Loucy (cell line): Measurements from ENCODE around the gene BTG4.

Experiments
- H2AFZ ChIP-seq: fragments of 200-600 bp; sonication (generic); 2 replicates; pipeline ENCODE4 v1.6.0; 2016; ENCODE audit warnings: antibody characterized with exemption, mild to moderate bottlenecking, low read length, moderate library complexity
- H3F3A ChIP-seq: fragments of 200-600 bp; 2 replicates; pipeline ENCODE4 v1.6.0; 2016; ENCODE audit warnings: antibody characterized with exemption, low read depth, mild to moderate bottlenecking
- H3K27me3 ChIP-seq: fragments of 200-600 bp; sonication (generic); 2 replicates; pipeline ENCODE4 v1.6.1; 2014; ENCODE audit warnings: low read length, mild to moderate bottlenecking; ENCODE audit not compliant: insufficient read depth, poor library complexity, severe bottlenecking
- H3K36me3 ChIP-seq: fragments of 200-600 bp; sonication (generic); 2 replicates; pipeline ENCODE4 v1.6.1; 2016; ENCODE audit warnings: low read length; ENCODE audit not compliant: insufficient read depth
- H3K4me1 ChIP-seq: fragments of 200-600 bp; sonication (generic); 2 replicates; pipeline ENCODE4 v1.5.1; 2014; ENCODE audit warnings: low read length, mild to moderate bottlenecking; ENCODE audit not compliant: insufficient read depth, poor library complexity, severe bottlenecking
- H3K4me2 ChIP-seq: fragments of 200-600 bp; sonication (generic); 2 replicates; pipeline ENCODE4 v1.6.0; 2014; ENCODE audit warnings: antibody characterized with exemption, low read length, low read depth, mild to moderate bottlenecking; ENCODE audit not compliant: poor library complexity, severe bottlenecking
- H3K4me3 ChIP-seq: fragments of 200-600 bp; sonication (generic); 2 replicates; pipeline ENCODE4 v1.5.1; 2014; ENCODE audit warnings: low read length, mild to moderate bottlenecking, mixed read lengths; ENCODE audit not compliant: poor library complexity, severe bottlenecking
- H3K79me2 ChIP-seq: fragments of 200-600 bp; sonication (generic); 2 replicates; pipeline ENCODE4 v1.6.1; 2014; ENCODE audit warnings: low read length; ENCODE audit not compliant: insufficient read depth
- H3K9ac ChIP-seq: fragments of 200-600 bp; sonication (generic); 2 replicates; pipeline ENCODE4 v1.6.0; 2014; ENCODE audit warnings: mild to moderate bottlenecking, low read depth, low read length, moderate library complexity; ENCODE audit not compliant: poor library complexity, severe bottlenecking
- H3K9me2 ChIP-seq: fragments of 200-600 bp; sonication (generic); replicated peaks from 2 replicates; pipeline ENCODE4 v1.6.1; 2016; ENCODE audit warnings: low read depth, low read length, mixed read lengths
- H3K9me3 ChIP-seq: fragments of 200-600 bp; sonication (generic); 2 replicates; pipeline ENCODE4 v1.6.1; 2014; ENCODE audit warnings: mild to moderate bottlenecking, antibody characterized with exemption, low read length, low read depth; ENCODE audit not compliant: insufficient read depth
- H4K20me1 ChIP-seq: fragments of 200-600 bp; sonication (generic); 2 replicates; pipeline ENCODE4 v1.6.0; 2014; ENCODE audit warnings: antibody characterized with exemption, low read length, mild to moderate bottlenecking; ENCODE audit not compliant: insufficient read depth, poor library complexity, severe bottlenecking
- EZH2phosphoT487 ChIP-seq: fragments of 200-600 bp; IDR thresholded peaks from 2 replicates; pipeline ENCODE4 v1.6.1; 2018; ENCODE audit warnings: antibody characterized with exemption, mild to moderate bottlenecking, moderate library complexity, borderline replicate concordance
- TF ChIP-seq, protein P1 (sequence below): fragments of 200-600 bp; sonication (generic); conservative IDR thresholded peaks from 2 replicates; pipeline ENCODE4 v1.5.1; 2014; ENCODE audit warnings: mild to moderate bottlenecking, antibody characterized with exemption, low read length

BTG4 gene

DNA sequence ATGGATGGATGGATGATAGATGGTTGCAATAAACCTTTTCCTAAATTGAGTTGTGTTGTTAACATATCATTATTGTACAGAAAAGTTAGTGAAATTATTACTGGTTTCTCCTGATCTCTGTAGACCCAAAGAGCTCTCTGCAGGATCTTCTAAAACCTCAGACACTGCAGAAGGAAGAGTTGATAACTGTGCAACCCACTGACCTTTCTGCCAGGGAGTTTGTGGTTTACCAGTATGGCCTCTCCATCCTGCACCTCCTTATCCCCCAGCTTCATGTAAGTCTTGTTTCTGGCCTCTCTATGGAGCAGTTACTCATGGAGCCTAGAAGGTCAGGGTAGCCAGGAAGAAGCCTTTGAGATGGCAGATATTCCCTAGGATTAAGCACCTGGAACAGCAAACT lies 45.6 kb downstream of the BTG4 start:
- Histone ChIP-seq H3K4me1 (peaks cover 56% of the 10 kb centered on the region), H3K9me2 (no peaks in the 10 kb centered on the region), H3K9me3 (no peaks in the 10 kb centered on the region), H3K27me3 (no peaks in the 10 kb centered on the region), H3K4me2 (peak overlapping the region; percentile 57), H3K36me3 (no peaks in the 10 kb centered on the region), H4K20me1 (no peaks in the 10 kb centered on the region), H3K4me3 (peak overlapping the region; percentile 34), H3K79me2 (no peaks in the 10 kb centered on the region), H2AFZ (no peak overlapping the region), H3F3A (peaks cover 5% of the 10 kb centered on the region; the same call in 1 of the 2 replicates), H3K9ac (peak overlapping the region; percentile 19)
- TF ChIP-seq EZH2phosphoT487 = no peak
- TF ChIP-seq, protein P1, sequence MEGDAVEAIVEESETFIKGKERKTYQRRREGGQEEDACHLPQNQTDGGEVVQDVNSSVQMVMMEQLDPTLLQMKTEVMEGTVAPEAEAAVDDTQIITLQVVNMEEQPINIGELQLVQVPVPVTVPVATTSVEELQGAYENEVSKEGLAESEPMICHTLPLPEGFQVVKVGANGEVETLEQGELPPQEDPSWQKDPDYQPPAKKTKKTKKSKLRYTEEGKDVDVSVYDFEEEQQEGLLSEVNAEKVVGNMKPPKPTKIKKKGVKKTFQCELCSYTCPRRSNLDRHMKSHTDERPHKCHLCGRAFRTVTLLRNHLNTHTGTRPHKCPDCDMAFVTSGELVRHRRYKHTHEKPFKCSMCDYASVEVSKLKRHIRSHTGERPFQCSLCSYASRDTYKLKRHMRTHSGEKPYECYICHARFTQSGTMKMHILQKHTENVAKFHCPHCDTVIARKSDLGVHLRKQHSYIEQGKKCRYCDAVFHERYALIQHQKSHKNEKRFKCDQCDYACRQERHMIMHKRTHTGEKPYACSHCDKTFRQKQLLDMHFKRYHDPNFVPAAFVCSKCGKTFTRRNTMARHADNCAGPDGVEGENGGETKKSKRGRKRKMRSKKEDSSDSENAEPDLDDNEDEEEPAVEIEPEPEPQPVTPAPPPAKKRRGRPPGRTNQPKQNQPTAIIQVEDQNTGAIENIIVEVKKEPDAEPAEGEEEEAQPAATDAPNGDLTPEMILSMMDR = no peak

DNA sequence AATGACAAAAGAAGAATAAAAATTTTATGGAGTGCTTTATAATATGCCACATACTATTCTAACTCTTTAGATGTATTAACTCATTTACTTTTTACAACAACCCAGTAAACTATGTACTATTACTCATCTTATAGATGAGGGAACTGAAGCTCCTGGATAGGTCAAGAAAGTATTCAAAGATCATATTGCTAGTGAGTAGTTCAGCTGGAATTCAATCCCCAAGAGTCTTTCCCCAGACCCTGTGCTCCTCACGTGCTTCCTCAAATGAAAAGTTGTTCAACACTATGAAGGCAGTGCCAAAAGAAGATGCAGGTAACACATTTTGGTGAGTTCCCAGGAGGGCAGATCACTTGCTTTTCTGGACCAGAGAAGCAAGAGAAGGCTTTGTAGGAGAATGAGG lies 46.8 kb downstream of the BTG4 start:
- H3K9ac ChIP-seq = no peak overlapping the region
- peak overlapping the region; percentile 57 for H3K4me2 ChIP-seq
- no peaks in the 10 kb centered on the region for H3K9me3 ChIP-seq
- H3K27me3 ChIP-seq = no peaks in the 10 kb centered on the region
- no peaks in the 10 kb centered on the region for H3K36me3 ChIP-seq
- H3K9me2 ChIP-seq = no peaks in the 10 kb centered on the region
- no peak for TF ChIP-seq EZH2phosphoT487
- TF ChIP-seq, protein P1 = no peak
- H3K79me2 ChIP-seq = no peaks in the 10 kb centered on the region
- peaks cover 59% of the 10 kb centered on the region for H3K4me1 ChIP-seq
- no peaks in the 10 kb centered on the region for H4K20me1 ChIP-seq
- peaks cover 5% of the 10 kb centered on the region; the same call in 1 of the 2 replicates for H3F3A ChIP-seq
- no peak overlapping the region for H3K4me3 ChIP-seq
- H2AFZ ChIP-seq = no peak overlapping the region

DNA sequence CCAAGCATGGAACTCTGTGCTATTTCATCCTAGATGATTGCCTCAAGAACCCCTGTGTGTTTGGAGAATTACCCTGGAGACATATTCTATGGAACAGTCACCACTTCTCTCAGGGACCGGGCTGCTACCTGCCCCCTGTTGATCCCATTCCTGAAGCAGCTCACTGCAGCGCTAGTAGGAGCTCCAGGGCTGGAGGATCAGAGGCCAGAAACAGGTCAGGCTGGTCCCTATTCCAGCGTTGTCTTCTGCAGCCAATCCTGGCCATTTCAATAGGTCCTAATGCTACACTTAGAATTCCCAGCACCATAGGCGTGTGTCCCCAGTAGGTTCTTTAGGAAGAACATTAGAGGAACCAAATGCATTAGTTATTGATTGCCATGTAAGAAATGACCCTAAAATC lies 48.9 kb downstream of the BTG4 start:
- no peaks in the 10 kb centered on the region for H3K79me2 ChIP-seq
- H3K9ac ChIP-seq = no peak overlapping the region
- no peaks in the 10 kb centered on the region for H3K27me3 ChIP-seq
- no peak overlapping the region for H2AFZ ChIP-seq
- TF ChIP-seq EZH2phosphoT487 = no peak
- TF ChIP-seq, protein P1 = no peak
- no peaks in the 10 kb centered on the region for H3F3A ChIP-seq
- H3K36me3 ChIP-seq = no peaks in the 10 kb centered on the region
- H3K4me2 ChIP-seq = no peak overlapping the region
- H3K4me3 ChIP-seq = no peak overlapping the region
- H4K20me1 ChIP-seq = no peaks in the 10 kb centered on the region
- no peaks in the 10 kb centered on the region for H3K9me2 ChIP-seq
- no peaks in the 10 kb centered on the region for H3K9me3 ChIP-seq
- H3K4me1 ChIP-seq = peaks cover 38% of the 10 kb centered on the region
